ENCODE results near the gene PSPC1.
"Not testable (repeated sequence)": the region's sequence is repeated elsewhere in the genome, so short reads cannot be mapped to it uniquely, and the experiment has no call there.

DNA sequence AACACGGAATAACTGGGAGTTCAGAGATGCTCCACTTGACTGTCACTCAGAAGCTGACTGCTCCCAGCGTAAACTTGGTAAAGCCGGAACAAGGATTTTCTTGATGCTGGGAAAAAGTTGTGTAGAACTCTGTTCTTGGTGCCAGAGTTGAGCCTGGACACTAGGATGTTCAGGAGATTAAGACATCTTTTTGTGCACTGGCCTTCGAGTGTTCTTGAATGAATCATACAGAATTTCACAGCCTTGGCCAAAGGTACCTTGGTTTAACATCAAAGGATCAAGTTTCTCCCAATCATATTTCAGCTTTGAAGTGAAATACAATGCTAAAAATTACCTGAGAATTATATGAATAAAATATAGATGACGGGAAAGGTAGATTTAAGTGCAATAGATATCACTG lies 81.8 kb downstream of the PSPC1 start:
- TF ChIP-seq, protein P1, sequence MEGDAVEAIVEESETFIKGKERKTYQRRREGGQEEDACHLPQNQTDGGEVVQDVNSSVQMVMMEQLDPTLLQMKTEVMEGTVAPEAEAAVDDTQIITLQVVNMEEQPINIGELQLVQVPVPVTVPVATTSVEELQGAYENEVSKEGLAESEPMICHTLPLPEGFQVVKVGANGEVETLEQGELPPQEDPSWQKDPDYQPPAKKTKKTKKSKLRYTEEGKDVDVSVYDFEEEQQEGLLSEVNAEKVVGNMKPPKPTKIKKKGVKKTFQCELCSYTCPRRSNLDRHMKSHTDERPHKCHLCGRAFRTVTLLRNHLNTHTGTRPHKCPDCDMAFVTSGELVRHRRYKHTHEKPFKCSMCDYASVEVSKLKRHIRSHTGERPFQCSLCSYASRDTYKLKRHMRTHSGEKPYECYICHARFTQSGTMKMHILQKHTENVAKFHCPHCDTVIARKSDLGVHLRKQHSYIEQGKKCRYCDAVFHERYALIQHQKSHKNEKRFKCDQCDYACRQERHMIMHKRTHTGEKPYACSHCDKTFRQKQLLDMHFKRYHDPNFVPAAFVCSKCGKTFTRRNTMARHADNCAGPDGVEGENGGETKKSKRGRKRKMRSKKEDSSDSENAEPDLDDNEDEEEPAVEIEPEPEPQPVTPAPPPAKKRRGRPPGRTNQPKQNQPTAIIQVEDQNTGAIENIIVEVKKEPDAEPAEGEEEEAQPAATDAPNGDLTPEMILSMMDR (IDR thresholded peaks at IDR 0.05) = not testable (repeated sequence)
- TF ChIP-seq POLR2A, POLR2AphosphoS5 (IDR thresholded peaks at IDR 0.05): not testable (repeated sequence)

All from stomach (tissue), 4 donors.